ENCODE results near the gene SALL2. TPM values are rescaled to one million over a fixed set of nuclear protein-coding genes. Genes with fewer than 3 reads are reported as not detected.
A peak's percentile ranks its signal among the peaks of the same experiment; 100 is the strongest.

SALL2 gene
- polyA plus RNA-seq, 1 experiment: 7.2 TPM

DNA sequence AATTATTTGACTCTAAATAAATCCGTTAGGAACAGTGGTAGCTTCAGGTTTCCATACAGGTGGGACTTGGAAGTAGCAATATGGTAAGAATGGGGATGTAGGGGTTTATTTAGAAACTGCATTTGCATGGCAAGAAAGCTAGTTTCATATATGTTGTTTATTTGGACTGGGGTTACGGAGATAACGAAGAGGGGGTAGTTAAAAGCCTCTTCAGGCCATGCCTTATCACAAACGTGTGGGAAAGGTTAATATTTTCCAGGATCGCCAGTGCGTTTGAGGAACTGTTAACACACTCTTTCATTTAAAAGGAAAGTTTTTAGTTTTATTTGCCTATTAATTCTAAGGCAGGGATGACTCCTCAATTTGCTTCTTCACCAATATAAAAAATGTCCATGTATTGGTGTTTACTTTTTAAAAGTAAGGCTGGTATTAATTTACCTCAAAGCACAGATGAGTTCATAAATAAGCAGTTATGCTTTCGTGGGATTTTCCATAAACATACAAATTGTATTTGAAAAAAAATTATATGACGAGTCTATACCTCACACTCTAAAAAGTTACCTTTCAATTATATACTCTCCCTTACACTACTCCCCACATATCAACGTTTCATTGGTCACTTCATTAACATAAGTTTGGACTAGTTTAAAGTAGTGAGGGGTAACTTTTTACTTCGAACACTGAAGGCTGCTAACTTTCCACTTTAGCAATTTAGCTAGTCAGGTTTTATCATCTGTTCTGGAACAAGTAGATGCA is 50.2 kb downstream of the SALL2 start:
- TF ChIP-seq, protein P1, sequence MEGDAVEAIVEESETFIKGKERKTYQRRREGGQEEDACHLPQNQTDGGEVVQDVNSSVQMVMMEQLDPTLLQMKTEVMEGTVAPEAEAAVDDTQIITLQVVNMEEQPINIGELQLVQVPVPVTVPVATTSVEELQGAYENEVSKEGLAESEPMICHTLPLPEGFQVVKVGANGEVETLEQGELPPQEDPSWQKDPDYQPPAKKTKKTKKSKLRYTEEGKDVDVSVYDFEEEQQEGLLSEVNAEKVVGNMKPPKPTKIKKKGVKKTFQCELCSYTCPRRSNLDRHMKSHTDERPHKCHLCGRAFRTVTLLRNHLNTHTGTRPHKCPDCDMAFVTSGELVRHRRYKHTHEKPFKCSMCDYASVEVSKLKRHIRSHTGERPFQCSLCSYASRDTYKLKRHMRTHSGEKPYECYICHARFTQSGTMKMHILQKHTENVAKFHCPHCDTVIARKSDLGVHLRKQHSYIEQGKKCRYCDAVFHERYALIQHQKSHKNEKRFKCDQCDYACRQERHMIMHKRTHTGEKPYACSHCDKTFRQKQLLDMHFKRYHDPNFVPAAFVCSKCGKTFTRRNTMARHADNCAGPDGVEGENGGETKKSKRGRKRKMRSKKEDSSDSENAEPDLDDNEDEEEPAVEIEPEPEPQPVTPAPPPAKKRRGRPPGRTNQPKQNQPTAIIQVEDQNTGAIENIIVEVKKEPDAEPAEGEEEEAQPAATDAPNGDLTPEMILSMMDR (IDR thresholded peaks at IDR 0.05; ENCODE audit: insufficient read depth, low read depth, low read length): no peak
- no peaks in the 10 kb centered on the region for H3K27me3 ChIP-seq (ENCODE audit: control insufficient read depth, insufficient read depth, low read length)
- ChIA-PET CTCF (interaction anchor here (0.6 to 2.7 kb wide), 9 partner anchors 10 to 85 kb away, joined by 3 to 14 read pairs (median 5); partner anchors contain the start of gene METTL3), POLR2A (interaction anchor here (0.6 to 1.0 kb wide), 2 partner anchors 50 to 405 kb away, joined by 4 to 6 read pairs; partner anchors contain the start of gene SALL2)
- no peaks in the 10 kb centered on the region for H3K36me3 ChIP-seq (ENCODE audit: control insufficient read depth, insufficient read depth, low read length)
- DNase-seq (ENCODE audit: low read depth): no peak
- H3K4me3 ChIP-seq (ENCODE audit: low read depth, low read length): peak overlapping the region; percentile 94

Other genes starting within 250 kb of the SALL2 start
- gene RPGRIP1, start 246.3 kb downstream of the SALL2 start, polyA plus RNA-seq (2011; rRNA removed): not detected in 2 replicates
- gene SUPT16H, start 142.3 kb downstream of the SALL2 start, polyA plus RNA-seq (2011; rRNA removed): 31.2 and 57.6 TPM in 2 replicates
- 16.8 and 25.4 TPM in 2 replicates for gene CHD8, start 70.2 kb downstream of the SALL2 start, polyA plus RNA-seq (2011; rRNA removed)
- 20.3 and 29.9 TPM in 2 replicates for gene RAB2B, start 49.4 kb downstream of the SALL2 start, polyA plus RNA-seq (2011; rRNA removed)
- 105 and 141 TPM in 2 replicates for gene TOX4, start 49.2 kb downstream of the SALL2 start, polyA plus RNA-seq (2011; rRNA removed)
- 52.3 and 63.3 TPM in 2 replicates for gene METTL3, start 15.0 kb downstream of the SALL2 start, polyA plus RNA-seq (2011; rRNA removed)
- gene OR10G3, start 53.7 kb upstream of the SALL2 start, polyA plus RNA-seq (2011; rRNA removed): not detected in 2 replicates
- not detected in 2 replicates for gene OR10G2, start 108.6 kb upstream of the SALL2 start, polyA plus RNA-seq (2011; rRNA removed)
- gene OR4E2, start 127.5 kb upstream of the SALL2 start, polyA plus RNA-seq (2011; rRNA removed): not detected in 2 replicates
- gene OR4E1, start 147.5 kb upstream of the SALL2 start, polyA plus RNA-seq (2011; rRNA removed): not detected in 2 replicates